ENCODE data around the gene THAP4.
"Not testable (repeated sequence)": the region's sequence is repeated elsewhere in the genome, so short reads cannot be mapped to it uniquely, and the experiment has no call there.

The THAP4 gene

DNA sequence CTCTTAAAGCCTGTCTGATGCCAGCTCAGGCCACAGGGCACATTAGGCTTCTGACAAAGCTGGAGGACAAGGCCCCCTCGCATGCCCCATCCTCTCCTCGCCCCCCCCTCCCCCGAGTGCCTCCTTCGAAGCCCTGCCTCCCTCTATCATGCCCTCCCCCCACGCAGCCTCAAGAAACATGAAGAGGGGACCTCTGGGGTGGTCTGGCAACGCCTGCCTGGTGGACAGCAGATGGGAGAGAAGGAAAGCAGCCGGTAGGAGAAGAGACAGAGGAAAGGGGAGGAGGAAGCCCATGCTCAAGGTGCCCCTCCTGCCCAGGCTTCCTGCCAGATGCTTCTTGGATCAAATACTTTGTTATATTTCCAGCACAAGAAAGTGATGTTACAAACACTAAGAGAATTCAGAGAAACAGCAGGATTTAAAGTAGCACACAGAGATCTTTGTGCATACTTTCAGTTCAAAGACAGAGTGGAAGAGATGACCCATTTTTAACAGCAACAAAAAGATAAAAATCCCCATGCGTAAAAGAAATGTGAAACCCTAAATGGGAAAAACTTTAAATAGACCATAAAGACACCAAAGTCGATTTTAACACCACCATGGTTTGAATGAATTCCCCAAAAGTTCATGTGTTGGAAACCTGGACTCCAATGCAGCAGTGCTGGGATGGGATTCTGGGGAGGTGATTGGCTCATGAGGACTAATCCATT is 59.4 kb downstream of the THAP4 start:
- no peak for DNase-seq

DNA sequence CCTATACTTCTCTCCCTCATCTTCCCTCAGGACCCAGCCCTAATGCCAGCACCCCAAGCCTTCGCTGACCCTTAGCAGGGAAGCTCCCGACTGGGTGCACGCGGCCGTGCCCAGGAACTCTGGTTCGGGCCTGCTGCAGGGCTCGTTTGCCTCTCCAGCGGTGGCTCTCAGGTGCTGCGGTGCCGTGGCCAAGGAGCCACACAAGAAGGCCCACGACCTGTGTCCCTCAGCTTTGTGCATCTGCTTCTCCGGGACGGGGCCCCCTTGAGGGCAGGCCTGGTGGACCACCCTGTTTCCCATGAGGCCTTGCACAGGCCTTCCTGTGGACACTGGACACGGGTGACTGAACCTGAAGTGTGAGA is 60.7 kb downstream of the THAP4 start:
- DNase-seq = no peak

DNA sequence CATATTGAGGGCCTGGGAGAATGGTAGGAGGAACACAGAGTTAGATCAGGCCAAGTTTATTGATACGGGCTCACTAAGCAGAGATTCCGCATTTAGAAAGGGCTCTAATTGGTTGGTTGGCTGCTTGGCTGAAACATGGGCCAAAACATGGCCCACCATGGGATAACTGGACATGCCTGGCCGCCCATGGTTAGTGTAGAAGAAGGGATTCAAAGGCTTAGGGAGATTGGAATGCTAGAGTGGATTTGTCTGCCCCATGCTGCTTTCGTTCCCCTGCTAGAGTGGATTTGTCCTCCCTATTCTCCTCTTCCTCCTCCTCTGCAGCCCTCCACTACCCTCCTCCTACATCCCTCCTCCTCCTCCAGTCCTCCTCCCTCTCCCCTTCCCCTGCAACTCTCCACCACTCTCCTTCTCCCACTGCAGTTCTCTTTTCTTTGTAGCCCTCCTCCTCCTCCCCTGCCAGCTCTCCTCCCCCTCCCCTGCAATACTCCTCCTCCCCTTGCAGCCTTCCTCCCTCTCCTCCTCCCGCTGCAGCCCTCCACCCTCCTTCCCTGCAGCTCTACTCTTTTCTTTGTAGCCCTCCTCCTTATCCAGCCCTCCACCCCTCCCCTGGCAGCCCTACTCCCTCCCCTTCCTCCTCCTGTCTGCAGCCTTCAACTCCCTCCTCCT is 61.2 kb downstream of the THAP4 start:
- no peak for DNase-seq

DNA sequence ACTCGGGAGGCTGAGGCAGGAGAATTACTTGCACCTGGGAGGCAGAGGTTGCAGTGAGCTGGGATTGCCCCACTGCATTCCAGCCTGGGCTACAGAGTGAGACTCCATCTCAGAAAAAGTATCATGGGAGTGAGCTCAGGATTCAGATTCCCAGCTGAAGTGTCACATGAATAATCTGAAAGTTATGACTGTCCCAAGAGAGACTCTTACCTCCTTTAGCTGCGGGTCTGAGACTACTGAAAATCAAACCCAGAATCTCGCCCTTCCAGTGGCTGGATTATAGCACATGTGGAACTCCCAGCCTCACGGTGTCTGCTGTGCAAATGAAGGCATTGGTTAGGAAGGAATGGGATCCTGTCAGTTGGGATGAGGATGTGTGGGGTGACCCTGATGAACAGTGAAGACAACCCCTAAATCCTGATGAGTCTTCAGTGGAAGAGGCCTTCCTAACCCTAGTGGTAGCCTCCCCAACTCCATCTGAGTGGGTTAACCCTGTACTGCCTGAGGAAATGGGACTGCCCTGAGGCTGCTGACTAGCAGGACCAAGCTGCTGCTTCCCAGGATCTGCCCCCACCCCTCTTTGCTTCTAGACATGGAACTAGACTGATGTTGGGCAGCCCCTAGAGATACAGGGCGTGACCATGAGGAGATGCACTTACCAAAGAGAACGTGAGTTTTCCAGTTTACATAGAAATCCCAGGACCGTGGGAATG is 61.9 kb downstream of the THAP4 start:
- DNase-seq = no peak

DNA sequence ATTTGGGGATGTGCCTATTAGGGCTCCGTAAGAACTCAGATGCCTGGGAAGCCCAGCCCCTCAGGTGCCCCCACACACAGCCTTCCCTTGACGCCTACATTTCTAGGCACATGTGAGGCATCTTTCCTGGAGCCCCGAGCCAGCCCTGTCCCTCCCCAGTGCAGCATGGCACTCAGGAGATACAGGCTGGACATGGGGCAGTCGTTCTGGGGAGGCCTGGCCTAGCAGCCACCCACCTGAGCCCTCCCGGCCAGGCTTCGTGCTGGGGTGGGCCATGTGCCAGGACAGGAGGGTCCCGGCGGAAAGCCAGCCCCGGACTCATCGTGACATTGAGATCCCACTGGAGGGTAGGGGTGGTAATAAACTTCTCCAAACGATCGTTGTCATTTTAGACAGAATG is 63.2 kb downstream of the THAP4 start:
- DNase-seq = no peak

DNA sequence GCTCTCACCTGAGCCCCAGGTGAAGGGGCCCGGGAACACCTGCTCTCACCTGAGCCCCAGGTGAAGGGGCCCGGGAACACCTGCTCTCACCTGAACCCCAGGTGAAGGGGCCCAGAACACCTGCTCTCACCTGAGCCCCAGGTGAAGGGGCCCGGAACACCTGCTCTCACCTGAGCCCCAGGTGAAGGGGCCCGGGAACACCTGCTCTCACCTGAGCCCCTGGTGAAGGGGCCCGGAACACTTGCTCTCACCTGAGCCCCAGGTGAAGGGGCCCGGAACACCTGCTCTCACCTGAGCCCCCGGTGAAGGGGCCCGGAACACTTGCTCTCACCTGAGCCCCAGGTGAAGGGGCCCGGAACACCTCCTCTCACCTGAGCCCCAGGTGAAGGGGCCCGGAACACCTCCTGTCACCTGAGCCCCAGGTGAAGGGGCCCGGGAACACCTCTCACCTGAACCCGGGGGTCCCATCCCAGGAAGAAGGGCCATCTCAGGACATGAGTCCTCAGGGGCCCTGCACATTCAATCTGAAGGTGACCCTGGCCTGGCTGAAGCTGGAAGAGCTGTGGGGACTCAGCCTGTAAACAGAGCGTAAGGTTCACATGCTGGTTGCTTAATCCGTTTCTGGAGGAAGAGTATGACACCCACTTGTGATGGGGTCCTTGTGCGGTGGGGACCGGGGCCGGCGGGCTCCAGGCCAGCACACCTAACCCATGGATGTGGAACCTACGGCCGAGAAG is 63.9 kb downstream of the THAP4 start:
- DNase-seq = not testable (repeated sequence)

DNA sequence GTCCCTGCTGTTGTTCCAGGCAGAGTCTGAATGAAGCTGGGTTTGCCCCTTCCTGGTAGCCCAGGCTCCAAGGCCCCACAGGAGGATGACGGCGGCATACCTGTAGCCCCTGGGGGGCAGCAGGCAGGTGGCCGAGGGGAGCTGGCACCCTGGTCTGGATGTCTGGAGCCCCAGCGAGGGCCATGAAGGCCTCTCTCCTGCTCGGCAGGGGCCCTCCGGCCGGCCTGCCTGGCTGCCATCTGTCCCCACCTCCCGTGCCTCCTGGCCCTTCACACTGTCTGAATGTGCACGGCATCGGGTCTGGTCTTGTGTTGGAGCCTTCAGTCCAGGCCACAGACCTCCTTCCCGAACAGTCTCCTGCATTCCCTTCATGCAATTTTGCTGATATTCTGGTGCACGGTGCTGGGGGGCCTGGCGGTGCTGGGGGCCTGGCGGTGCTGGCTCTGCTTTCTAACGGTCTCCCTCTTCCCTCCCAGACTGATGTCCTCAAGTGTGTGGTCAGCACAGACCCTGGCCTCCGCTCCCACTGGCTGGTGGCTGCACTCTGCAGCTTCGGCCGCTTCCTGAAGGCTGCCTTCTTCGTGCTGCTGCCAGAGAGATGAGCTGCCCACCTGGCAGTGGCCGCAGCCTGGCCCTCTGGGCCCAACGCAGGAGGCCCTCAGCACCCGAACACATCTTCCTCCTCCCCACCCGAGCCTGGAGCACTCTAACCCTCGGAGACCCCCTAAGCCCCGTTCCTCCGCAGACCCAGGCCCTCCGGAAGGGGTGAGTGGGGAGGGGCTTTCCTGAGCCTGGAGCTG is 64.9 kb downstream of the THAP4 start:
- no peak for DNase-seq

DNA sequence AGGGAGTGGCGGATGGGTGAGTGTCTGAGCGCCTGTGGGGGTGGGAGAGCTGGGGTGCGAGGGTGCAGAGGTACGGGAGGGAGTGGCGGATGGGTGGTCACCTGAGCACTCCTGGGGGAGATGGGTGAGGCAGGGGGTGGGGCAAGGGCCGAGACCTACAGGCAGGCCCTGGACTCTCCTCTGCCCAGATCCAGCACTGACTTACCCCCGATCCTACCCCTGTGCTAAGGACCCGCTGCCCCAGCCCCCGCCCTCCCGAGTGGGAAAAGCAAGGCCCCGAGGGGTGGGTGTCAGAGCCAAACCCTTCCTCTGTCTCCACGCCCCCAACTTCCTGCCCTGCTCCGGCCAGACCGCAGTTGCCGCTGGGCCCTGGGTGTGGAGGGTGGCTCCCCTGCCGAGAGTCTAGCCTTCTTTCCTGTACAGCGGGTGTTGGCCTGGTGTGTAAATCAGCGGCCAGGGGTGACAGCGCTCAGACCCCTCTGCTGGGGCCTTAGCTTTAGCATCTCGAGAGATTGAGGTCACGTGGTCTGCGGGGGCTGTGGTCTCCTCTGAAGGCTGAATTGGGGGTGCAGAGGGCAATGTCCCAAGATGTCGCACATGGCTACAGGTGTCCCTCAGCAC is 65.9 kb downstream of the THAP4 start:
- DNase-seq = no peak

DNA sequence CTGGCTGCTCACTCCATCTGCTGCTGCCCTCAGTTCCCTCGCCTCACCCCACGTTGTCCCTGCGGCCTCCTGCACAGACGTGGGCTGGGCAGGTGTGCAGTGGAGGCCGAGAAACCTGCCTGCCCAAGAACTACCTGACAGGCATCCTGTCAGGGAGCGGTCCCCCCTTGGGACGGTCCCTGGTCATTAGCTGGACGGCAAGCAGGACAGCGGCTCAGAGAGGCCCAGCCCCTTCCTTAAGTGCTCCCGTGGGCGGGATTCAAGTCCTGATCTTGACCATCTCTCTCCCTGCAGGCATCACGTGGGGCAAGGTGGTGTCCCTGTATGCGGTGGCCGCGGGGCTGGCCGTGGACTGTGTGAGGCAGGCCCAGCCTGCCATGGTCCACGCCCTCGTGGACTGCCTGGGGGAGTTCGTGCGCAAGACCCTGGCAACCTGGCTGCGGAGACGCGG is 67.1 kb downstream of the THAP4 start:
- DNase-seq = no peak

DNA sequence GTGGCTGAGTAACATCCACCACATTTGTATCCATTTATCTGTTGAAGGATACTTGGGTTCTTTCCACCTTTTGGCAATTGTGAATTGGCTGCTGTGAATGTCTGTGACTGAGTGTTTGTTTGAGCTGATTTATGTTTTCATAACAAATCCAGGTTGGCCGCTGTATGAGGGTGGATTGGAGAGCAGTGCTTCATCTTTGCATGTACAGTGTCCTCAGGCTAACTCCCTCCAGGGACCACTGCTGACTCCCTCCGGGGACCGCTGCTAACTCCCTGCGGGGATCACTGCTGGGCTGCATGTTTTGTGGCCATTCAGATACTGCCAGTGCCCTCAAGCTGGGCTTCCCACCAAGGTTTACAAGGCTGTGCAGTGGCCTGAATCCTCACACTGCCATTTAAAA is 68.2 kb downstream of the THAP4 start:
- DNase-seq = no peak

DNA sequence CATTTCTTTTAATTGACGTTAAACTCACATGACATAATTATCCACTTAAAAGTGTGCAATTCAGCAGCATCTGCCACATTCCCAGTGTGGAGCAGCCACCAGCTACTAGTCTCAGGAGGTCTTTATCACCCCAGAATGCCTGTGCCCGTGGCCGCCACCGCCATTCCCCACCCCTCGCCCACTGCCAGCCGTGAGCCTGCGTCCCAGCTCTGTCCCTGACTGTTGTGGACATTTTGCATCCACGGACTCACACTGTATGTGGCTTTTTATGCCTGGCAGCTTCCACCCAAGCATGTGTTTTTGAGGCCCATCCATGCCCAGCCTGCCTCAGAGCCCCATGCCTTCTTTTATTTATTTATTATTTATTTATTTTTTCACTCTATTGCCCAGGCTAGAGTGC is 69.2 kb downstream of the THAP4 start:
- DNase-seq = no peak

DNA sequence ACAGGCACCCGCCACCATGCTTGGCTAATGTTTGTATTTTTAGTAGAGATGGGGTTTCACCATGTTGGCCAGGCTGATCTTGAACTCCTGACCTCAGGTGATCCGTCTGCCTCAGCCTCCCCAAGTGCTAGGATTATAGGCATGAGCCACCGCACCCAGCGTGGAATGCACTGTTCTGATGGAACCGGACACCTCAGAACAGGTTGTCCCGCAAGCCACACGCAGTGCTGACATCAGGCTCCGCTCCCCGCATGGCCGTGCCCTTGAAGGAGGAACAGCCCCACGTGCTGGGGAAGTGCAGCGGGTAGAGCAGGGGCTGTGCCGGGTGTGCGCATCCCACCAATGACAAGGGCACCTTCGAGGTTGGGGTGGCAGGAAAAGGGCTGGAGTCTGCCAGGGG is 69.7 kb downstream of the THAP4 start:
- DNase-seq = not testable (repeated sequence)

DNA sequence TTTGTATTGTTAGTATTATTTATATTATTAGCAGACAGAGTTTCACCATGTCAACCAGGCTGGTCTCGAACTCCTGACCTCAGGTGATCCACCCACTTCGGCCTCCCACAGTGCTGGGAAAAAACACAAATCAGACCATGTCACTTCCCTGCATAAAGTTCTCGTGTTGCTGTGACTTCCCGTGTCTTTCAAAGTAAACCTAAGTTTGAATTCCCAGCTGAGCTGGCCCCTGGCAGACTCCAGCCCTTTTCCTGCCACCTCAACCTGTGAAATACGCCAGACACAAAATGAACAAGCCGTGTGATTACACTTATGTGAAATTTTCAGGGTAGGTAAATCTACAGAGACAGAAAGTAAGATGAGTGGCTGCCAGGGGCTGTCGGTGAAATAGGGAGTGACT is 70.5 kb downstream of the THAP4 start:
- DNase-seq = no peak

DNA sequence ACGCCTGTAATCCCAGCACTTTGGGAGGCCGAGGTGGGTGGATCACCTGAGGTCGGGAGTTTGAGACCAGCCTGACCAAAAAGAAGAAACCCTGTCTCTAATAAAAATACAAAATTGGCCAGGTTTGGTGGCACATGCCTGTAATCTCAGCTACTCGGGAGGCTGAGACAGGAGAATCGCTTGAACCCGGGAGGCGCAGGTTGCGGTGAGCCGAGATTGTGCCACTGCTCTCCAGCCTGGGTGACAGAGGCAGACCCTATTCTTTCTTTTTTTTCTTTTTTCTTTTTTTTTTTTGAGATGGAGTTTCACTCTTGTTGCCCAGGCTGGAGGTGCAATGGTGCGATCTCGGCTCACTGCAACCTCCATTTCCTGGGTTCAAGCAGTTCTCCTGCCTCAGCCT is 70.9 kb downstream of the THAP4 start:
- not testable (repeated sequence) for DNase-seq

DNA sequence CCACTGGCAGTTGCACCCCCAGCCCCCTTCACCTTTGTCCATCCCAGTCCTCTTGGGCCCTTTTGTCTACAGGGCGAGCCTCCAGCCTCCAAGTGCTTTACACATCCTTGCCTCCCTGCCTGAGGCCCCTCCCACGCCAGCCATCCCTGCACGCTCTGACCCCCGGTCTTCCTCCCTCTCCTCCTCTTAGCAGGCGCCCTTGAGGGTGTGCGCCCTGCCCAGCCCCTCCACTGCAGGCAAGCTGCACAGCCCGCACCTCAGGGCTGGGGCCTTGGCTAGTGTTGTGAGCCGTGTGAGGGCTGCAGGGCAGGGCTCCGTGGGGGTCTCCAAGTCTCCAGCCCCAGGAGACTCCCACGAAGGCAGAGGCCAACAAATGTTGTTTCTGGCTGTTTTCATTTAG is 71.5 kb downstream of the THAP4 start:
- DNase-seq = no peak

DNA sequence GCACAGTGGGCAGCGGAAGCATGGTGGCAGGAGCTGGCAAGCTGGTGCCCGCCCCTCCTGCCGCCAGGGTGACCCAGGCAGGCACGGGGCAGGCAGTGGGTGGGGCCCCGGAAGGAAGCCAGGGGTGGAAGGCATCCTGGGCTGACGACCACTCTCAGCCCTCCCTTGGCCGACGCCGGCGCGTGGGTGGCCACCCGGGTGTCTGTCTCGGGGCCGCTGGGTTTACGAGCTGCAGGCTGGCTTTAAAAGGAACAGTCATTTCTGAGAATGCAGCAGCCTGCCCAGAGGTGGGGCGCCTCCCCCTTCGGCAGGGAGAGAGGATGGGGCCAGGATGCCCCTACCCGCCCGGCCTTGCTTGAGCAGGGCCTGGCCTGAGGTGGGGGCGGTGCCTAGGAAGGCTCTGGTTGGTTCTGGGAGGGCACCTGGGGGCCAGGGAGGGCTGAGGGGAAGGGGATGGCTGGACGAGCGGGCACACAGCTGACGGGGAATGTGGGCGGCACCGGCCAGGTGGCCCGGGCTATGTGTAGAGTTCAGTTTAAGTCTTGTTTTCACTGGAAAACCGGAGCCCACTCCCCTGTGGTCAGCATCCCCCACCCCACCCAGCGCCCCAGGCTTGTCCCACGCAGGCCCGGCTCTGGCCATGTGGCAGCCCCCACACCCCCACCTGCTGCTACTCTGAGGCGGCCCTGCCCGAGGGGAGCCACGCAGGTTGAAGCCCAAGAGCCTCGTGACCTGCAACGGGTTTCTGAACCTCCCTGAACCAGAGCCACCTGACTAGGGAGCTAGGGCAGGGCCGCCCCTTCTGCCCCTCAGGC is 72.2 kb downstream of the THAP4 start:
- DNase-seq = no peak

DNA sequence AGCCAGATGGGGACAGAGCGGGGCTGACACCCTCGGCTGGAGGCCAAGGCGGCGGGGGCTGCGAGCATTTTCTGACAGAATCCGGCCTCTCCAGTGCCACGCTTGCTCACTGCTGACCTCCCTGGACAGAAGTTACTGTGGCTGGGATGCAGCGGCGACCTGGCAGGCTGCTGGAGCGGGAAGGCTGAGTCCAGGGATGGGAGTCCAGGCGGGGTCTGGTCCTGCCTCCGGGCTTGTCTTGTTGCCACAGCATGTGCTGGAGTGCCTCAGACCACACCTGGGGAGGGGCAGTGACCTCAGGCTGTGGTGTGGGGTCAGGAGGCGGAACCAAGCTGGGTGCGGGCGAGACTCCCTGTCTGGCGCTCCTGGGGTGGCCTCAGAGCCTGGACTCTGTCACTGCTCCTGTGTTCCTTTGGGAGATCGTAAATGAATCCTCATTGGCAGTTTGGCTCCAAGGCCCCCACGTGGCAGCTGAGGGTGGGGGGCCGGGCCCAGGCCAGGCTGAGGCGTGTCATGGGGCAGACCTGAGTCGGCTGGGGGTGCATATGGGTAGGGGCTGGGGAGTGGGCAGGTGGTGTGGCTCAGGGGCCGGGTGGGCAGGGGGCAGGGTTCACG is 72.9 kb downstream of the THAP4 start:
- no peak for DNase-seq

DNA sequence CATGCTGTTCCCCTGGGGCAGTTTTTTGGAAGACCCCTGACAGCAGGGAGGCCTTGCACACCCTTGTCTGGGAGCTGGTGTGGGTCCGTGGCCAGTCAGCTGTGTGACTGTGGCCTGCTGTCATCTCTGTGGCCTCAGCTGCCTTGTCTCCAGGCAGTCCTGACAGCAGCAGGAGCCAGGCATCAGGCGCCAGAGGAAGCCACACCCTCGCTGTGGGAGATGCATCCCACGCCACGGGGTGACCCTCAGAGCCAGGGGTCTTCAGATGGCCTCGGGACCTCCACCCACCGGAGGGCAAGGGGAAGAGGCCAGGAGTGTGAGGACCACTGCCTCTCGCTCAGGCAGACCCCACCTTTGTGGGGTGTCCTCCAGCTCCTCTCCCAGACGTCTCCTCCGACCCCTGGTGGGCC is 73.4 kb downstream of the THAP4 start:
- DNase-seq = no peak

DNA sequence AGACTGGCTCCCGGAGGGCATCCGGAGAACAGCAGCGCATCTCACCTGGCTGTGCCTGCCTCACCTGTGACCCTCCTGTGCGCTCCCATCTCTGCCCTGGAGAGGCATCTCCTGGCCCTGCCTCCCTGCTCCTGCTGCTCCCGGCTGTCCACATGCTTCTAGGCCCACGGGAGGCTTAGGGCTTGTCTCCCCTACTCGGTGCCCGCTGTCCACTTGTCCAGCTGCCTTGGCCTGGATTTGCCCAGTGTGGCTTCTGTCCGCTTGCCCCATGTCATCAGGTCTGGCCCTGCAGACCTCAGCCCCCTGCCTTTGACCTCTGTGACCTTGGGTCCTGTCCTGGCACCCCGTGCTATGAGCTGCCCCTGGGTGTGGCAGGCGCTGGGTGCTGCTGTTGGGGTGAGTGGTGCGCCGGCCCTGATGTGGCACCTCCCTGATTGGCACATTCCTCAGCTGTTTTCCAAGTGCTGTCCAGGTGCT is 73.9 kb downstream of the THAP4 start:
- DNase-seq = no peak

DNA sequence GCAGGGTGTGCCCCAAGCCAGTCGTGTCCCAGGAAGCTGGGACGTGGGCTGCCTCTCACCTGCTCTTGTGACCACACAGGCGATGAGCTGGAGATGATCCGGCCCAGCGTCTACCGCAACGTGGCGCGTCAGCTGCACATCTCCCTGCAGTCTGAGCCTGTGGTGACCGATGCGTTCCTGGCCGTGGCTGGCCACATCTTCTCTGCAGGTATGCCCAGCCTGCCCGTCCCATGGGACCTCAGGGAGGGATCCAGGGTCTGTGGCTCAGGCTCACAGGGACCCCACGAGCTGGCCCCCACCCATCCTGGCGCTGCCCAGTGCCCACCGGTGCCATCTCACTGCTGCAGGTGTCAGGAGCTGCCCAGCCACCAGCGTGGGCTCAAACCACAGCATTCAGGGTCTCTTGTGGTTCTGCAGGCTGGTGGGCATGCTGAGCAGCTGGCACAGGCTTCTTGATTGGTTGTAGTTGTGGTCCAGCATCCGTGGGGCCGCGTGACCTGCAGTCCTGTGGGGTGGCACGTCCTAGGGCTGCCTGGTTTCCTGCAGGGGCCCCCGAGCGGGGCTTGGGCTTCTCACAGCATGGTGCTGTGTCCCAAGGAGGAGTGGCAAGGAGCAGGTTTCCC is 74.6 kb downstream of the THAP4 start:
- DNase-seq = no peak

All from activated T-cell treated with anti-CD3 and anti-CD28 coated beads, Interleukin-2, amount 50 U/mL, for 1 hour (primary cell).